Nephron progenitor cell (in vitro differentiated cells): ENCODE results near the gene LCN9.
"Not testable (repeated sequence)": the region's sequence is repeated elsewhere in the genome, so short reads cannot be mapped to it uniquely, and the experiment has no call there.

ENCODE experiments used
- DNase-seq: peaks from one replicate; pipeline ENCODE4 v3.0.0; 2021
- H3K27ac Mint-ChIP-seq: 2 replicates; pipeline ENCODE4 v1.8.0; 2021; ENCODE audit warnings: mild to moderate bottlenecking, moderate library complexity, mixed read lengths
- H3K27me3 Mint-ChIP-seq: 2 replicates; pipeline ENCODE4 v1.8.0; 2021; ENCODE audit warnings: mild to moderate bottlenecking, low read depth, mixed read lengths; ENCODE audit not compliant: poor library complexity
- H3K36me3 Mint-ChIP-seq: 2 replicates; pipeline ENCODE4 v1.8.0; 2021; ENCODE audit warnings: low read depth, mixed read lengths
- H3K4me1 Mint-ChIP-seq: 2 replicates; pipeline ENCODE4 v1.8.0; 2021; ENCODE audit warnings: mixed read lengths
- H3K4me3 Mint-ChIP-seq: 2 replicates; pipeline ENCODE4 v1.8.0; 2021; ENCODE audit warnings: mild to moderate bottlenecking, moderate library complexity, mixed read lengths
- H3K9me3 Mint-ChIP-seq: 2 replicates; pipeline ENCODE4 v1.8.0; 2021; ENCODE audit warnings: mild to moderate bottlenecking, moderate library complexity, mixed read lengths
- TF ChIP-seq, protein P1 (sequence below): fragments of 200-600 bp; sonication (generic); IDR thresholded peaks from 2 replicates; pipeline ENCODE4 v1.5.0; 2021; ENCODE audit warnings: antibody characterized with exemption

LCN9 gene

DNA sequence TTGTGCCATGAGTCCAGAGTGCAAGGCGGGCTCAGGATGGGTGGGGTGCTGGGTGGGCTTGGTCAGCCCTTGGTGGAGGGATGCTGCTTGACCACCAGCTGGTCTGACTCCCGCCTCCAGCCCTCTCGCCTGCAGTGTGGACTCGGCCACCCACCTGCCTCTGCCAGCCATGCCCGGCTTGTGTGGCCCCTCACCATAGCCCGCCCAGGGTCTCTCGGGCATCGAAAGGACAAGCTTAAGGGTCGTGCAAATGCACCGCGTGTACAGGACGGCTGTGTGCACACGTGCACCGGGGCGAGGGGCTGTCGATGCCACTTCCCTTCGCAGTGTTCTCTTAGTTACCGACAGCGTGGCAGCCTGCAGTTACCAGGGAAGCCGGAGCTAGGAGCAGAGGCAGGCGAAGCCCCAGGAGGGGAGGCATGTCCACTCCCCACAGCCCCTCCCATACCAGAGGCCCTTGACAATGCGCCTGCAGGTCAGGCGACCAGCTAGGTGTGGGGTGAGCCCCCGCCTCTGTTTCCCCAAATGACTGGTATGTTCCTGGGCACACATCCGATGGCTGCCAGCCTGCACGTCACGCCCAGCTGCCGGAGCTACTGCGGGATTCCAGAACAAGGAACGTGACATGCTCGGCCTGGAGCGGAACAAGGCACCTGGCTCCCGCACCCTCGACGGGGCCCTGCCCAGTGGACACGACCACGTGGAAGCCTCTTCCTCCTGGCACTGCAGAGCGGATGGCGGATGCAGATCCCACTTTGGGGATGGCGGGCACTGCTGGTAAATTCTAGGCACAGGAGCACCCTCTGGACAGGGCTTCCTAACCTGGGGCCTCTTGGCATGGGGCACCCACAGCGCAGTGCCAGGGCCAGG is 7.8 kb downstream of the LCN9 start:
- no peak overlapping the region for H3K27ac Mint-ChIP-seq
- H3K9me3 Mint-ChIP-seq: peaks cover 17% of the 10 kb centered on the region
- DNase-seq: no peak
- TF ChIP-seq, protein P1, sequence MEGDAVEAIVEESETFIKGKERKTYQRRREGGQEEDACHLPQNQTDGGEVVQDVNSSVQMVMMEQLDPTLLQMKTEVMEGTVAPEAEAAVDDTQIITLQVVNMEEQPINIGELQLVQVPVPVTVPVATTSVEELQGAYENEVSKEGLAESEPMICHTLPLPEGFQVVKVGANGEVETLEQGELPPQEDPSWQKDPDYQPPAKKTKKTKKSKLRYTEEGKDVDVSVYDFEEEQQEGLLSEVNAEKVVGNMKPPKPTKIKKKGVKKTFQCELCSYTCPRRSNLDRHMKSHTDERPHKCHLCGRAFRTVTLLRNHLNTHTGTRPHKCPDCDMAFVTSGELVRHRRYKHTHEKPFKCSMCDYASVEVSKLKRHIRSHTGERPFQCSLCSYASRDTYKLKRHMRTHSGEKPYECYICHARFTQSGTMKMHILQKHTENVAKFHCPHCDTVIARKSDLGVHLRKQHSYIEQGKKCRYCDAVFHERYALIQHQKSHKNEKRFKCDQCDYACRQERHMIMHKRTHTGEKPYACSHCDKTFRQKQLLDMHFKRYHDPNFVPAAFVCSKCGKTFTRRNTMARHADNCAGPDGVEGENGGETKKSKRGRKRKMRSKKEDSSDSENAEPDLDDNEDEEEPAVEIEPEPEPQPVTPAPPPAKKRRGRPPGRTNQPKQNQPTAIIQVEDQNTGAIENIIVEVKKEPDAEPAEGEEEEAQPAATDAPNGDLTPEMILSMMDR: no peak
- peaks cover 8% of the 10 kb centered on the region for H3K27me3 Mint-ChIP-seq
- H3K4me1 Mint-ChIP-seq: peaks cover 13% of the 10 kb centered on the region
- H3K4me3 Mint-ChIP-seq: no peak overlapping the region
- H3K36me3 Mint-ChIP-seq: no peaks in the 10 kb centered on the region

GRCh38 chr9:135671591-135672041 is 8.5 kb downstream of the LCN9 start:
- Mint-ChIP-seq H3K36me3 (no peaks in the 10 kb centered on the region), H3K27ac (no peak overlapping the region), H3K4me3 (no peak overlapping the region), H3K27me3 (peaks cover 8% of the 10 kb centered on the region), H3K4me1 (peaks cover 6% of the 10 kb centered on the region), H3K9me3 (peaks cover 17% of the 10 kb centered on the region)
- DNase-seq: peak; percentile 55
- TF ChIP-seq, protein P1: peak; percentile 22

DNA sequence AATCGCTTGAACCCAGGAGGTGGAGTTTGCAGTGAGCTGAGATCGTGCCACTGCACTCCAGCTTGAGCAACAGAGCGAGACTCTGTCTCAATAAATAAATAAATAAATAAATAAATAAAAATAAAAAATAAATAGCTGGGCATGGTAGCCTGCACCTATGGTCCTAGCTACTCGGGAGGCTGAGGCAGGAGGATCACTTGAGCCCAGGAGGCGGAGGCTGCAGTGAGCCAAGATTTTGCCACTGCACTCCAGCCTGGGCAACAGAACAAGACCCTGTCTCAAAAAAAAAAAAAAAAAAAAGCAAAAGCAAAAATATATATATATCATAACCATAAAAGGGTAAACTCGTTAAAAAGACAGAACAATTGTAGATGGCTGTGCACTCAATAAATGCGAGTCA is 9.7 kb downstream of the LCN9 start:
- H3K36me3 Mint-ChIP-seq, H3K4me3 Mint-ChIP-seq: not testable (repeated sequence)

DNA sequence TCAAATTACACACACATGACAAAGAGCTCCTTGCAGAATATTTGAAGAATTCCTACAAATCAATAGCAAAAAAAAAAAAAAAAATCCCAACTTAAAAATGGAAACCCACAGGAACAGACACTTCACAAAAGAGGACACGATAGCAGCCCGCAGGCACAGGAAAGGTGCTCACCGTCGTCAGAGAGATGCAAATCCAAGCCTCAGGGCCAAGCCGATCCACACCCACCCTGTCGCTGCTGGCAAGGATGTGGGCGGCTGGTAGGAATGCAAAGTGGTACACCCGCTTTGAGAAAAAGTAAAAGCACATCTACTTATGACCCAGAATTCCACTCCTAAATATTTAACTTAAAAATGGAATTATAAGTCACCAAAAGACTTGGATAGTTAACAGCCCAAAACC is 10.8 kb downstream of the LCN9 start:
- Mint-ChIP-seq H3K27me3 (peaks cover 16% of the 10 kb centered on the region), H3K36me3 (no peaks in the 10 kb centered on the region), H3K27ac (peak overlapping the region; percentile 51), H3K4me3 (no peak overlapping the region), H3K9me3 (peaks cover 9% of the 10 kb centered on the region), H3K4me1 (peaks cover 5% of the 10 kb centered on the region)
- no peak for DNase-seq
- TF ChIP-seq, protein P1: no peak

More for the DNA sequence above, 9.7 kb downstream of the LCN9 start:
- H3K27ac Mint-ChIP-seq, H3K4me1 Mint-ChIP-seq, DNase-seq: not testable (repeated sequence)
- peaks cover 13% of the 10 kb centered on the region for H3K27me3 Mint-ChIP-seq
- peaks cover 17% of the 10 kb centered on the region for H3K9me3 Mint-ChIP-seq

GRCh38 chr9:135674977-135675376 is 11.9 kb downstream of the LCN9 start:
- Mint-ChIP-seq H3K4me3 (no peak overlapping the region), H3K27me3 (peaks cover 16% of the 10 kb centered on the region), H3K9me3 (peaks cover 4% of the 10 kb centered on the region), H3K4me1 (peaks cover 5% of the 10 kb centered on the region), H3K27ac (no peak overlapping the region), H3K36me3 (no peaks in the 10 kb centered on the region)
- no peak for DNase-seq
- TF ChIP-seq, protein P1: no peak

GRCh38 chr9:135676891-135677290 is 13.8 kb downstream of the LCN9 start:
- no peaks in the 10 kb centered on the region for H3K36me3 Mint-ChIP-seq
- peaks cover 26% of the 10 kb centered on the region for H3K27me3 Mint-ChIP-seq
- no peak for DNase-seq
- H3K9me3 Mint-ChIP-seq: peaks cover 13% of the 10 kb centered on the region
- H3K4me1 Mint-ChIP-seq: peaks cover 5% of the 10 kb centered on the region
- no peak overlapping the region for H3K27ac Mint-ChIP-seq
- TF ChIP-seq, protein P1: no peak
- H3K4me3 Mint-ChIP-seq: no peak overlapping the region
